GM18870 (cell line): Measurements from ENCODE around the gene RNF40.

Experiments used
- ATAC-seq: cut with Tn5 transposase; IDR thresholded peaks from one replicate; pipeline ENCODE4 v1.9.1; 2021; ENCODE audit warnings: moderate library complexity; ENCODE audit not compliant: unreplicated experiment

Gene RNF40

DNA sequence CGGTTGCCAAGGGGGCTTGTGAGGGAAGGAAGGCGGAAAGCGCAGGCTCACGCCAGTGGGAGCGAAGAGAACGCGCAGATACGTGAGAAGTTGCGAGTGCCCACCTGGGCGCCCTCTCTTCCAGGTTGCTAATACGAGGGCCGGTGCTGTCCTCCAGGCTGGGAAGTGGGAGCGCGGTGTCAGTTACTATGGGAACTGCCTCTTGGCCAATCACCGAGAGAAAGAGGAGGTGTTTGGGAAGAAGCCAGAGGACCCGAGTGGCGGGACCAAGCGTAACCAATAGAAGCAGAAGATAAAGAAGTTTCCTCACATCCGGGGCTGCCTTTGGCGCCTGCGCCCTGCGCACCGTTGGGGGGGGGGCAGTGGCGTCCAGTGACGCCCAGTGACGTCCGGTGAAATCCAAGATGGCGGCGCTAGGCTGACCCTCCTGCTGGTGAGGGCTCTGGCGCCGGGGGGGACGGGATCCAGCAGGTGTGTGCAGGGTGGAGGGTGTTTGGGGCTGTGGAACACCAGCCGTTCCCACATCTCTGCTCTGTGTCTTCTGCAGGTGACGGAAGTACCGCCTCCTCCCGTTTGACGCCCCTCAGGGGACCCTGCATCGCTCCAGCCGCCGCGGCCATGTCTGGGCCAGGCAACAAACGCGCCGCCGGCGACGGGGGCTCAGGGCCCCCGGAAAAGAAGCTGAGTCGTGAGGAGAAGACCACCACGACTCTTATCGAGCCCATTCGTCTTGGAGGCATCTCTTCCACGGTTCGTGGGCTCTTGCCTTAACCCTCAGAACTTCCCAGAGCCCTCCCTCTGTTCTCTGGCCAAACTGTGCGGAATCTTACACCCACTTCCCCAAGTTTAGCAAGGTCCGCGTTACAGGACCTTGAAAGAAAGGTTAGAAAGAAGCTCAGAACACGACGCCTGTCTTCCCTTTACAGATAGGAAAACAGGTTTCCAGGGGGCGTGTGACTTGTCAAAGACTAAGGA is at the start of gene RNF40, which contains the start of gene CFAP119:
TSS of gene RNF40 (plus strand) at position 395 of the 975 bp plus-strand sequence. CDS start at position 619, 224 bp downstream.
TSS of gene CFAP119 (minus strand) at position 135 of the 975 bp plus-strand sequence. CDS start 314 bp downstream, outside the sequence.
- peak; percentile 92 for ATAC-seq

DNA sequence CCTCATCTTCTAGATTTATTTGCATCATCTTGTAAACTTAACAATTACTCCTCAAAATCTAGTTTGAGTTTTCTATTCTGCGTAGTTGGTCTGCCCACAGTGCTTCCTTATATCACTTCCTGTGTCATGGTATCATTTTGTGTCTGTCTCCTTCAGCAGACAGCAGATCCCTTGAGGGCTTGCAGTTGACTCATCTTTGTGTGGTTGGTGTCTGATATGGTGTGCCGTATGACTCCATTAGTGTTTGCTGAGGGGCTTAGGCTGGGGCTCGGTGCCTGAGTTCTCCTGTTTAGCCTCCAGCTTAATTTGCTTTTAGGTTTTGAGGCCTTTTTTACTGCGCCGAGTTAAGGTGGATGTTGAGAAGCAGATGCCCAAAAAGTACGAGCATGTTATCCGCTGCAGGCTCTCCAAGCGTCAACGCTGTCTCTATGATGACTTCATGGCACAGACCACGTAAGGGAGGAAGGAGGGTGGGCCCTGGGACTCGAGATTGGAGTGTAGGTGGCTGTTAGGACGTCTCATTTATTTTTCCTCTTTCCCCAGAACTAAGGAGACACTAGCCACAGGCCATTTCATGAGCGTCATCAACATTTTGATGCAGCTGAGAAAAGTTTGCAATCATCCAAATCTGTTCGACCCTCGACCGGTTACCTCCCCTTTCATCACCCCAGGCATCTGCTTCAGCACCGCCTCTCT is 46.2 kb upstream of the RNF40 start:
- no peak for ATAC-seq

DNA sequence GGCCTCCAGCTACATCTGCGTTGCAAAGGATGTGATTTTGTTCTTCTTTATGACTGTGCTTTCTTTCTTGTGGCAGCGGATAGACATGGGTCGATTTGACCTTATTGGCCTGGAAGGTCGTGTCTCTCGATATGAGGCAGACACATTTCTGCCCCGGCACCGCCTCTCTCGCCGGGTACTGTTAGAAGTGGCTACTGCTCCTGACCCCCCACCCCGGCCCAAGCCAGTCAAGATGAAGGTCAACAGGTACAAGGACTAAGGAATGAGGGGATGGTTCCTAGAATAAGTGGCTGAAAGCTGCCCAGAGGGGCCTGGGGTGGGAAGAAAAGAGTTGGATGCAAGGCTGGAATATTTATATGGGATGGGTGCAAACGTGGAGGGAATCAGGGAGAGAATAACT is 42.0 kb upstream of the RNF40 start:
- ATAC-seq: no peak

DNA sequence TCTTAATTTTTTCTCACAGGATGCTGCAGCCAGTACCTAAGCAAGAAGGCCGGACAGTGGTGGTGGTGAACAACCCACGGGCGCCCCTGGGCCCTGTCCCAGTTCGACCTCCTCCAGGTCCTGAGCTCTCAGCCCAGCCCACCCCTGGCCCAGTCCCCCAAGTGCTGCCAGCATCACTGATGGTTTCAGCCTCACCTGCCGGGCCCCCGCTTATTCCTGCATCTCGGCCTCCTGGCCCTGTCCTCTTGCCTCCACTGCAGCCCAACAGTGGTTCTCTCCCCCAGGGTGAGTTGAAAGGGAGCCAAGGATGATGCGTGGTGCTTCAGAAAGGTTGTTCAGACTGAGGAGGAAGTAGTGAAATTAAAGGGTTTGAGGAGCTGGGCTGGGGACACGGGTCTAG is 41.4 kb upstream of the RNF40 start:
- no peak for ATAC-seq

DNA sequence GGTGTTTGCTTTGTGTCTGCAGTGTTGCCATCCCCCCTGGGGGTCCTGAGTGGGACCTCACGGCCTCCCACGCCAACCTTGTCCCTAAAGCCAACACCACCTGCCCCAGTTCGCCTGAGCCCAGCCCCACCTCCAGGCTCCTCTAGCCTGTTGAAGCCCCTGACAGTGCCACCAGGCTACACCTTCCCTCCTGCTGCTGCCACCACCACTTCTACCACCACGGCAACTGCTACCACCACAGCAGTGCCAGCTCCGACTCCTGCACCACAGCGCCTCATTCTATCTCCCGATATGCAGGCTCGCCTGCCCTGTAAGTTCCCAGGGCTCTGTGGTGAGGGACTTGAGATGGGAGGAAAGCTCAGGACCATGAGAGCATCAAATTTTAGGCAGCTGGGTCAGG is 41.0 kb upstream of the RNF40 start:
- ATAC-seq: no peak

DNA sequence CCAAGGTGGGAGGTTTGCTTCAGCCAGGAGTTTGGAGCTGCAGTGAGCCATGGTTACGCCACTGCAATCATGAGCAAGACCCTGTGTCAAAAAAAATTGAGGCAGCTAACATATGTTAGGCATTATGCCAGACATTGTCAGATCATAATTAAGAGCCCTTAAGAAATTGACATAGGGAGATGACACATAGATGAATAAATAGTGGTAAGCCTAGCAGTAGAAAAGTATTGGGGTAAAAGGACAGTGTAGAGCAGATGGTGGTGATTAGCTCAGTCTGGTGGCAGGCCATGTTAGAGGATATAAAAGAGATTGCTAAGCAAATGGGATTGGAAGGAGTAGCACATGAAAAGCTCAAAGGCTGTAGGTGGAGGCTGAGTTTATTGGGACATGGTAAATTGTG is 40.5 kb upstream of the RNF40 start:
- no peak for ATAC-seq

DNA sequence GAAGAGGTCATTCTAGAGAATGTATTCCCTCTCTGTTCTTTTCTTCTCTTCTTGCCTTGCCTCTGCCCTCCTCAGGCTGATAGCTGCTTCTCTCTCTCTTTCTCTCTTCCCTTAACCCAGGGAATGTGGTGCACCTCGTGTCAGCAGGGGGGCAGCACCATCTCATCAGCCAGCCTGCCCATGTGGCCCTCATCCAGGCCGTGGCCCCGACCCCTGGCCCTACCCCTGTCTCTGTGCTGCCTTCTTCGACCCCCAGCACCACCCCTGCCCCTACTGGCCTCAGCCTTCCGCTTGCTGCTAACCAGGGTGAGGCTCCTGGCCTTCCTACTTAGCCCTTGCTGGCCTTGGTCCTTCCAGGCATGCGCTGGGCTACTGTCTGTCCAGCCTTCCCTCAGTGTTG is 39.7 kb upstream of the RNF40 start:
- ATAC-seq: no peak

DNA sequence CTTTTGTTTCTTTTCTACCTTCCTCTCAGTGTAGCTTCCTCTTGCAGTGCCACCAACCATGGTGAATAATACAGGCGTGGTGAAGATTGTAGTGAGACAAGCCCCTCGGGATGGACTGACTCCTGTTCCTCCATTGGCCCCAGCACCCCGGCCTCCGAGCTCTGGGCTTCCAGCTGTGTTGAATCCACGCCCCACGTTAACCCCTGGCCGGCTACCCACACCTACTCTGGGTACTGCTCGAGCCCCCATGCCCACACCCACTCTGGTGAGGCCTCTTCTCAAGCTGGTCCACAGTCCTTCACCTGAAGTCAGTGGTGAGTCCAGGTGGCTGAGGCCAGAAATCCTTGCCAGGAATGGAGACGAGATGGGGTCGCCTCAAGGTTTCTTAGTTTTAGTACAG is 39.2 kb upstream of the RNF40 start:
- no peak for ATAC-seq

DNA sequence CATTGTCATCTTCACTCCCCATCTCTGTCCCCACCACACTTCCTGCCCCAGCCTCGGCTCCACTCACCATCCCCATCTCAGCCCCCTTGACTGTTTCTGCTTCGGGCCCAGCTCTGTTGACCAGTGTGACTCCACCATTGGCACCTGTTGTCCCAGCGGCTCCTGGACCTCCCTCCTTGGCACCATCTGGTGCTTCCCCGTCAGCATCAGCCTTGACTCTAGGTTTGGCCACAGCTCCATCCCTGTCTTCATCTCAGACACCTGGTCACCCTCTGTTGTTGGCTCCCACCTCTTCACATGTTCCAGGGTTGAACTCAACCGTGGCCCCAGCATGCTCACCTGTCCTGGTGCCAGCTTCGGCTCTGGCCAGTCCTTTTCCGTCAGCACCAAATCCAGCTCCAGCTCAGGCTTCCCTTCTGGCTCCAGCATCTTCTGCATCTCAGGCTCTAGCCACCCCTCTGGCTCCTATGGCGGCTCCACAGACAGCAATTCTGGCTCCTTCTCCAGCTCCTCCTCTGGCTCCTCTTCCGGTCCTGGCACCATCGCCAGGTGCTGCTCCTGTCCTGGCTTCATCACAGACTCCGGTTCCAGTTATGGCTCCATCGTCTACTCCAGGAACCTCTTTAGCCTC is 38.3 kb upstream of the RNF40 start:
- no peak for ATAC-seq

DNA sequence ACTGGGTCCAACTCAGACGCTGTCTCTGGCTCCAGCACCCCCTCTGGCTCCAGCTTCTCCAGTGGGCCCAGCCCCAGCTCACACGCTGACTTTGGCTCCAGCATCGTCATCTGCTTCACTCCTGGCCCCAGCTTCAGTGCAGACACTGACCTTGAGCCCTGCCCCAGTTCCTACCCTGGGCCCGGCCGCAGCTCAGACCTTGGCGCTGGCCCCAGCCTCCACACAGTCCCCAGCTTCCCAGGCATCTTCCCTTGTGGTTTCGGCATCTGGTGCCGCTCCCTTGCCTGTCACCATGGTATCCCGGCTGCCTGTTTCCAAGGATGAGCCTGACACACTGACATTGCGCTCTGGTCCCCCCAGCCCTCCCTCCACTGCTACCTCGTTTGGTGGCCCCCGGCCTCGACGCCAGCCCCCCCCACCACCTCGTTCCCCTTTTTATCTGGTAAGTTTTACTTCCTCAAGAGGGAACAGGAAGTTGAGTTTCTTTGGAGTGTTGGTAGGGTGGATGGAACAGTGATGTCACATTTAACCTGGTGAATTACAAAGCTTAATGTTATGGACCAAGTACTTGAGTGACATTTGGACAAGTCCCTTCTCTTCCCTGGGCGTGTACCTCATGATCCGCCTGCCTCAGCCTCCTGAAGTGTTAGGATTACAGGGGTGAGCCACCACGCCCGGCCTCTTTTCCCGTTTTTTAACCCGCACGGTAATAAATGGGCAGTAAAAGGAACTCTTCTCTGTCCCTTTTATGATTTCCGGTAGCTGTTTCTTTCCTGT is 37.3 kb upstream of the RNF40 start:
- no peak for ATAC-seq

DNA sequence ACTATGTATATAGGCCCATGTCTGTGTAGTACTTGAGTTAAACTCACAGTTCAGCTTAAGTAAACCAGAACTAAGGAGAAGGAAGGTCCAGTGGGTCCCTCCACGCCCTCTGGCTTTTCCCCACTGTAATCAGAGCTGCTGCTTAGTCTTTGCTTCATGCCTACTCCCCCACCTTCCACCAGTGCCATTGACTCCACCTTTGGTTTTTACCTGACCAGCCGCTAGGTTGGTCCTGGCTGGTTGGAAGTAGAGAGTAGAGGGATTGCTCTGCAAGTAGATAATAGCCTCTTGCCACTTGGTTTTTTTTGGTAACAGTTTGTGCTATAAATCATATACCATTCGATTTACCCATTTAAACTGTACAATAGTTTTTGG is 36.7 kb upstream of the RNF40 start:
- no peak for ATAC-seq

DNA sequence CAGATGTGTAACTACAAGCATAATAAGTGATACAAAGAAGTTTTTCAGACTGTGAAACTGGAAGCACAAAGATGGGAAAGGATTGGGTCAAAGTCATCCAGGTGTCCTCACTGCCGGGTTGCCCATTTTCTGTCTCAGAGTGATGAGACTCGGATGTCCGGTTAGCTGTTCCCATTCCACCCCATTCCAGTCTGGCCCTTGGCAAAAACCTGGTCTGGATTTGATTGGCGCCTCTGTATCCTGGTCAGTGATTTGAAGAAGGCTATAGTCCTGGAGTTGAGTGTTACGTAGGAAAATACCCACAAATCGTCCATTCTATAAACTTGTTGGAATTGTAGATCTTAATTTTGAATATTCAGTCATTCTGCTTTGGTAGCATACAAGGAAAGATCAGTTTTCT is 33.8 kb upstream of the RNF40 start:
- ATAC-seq: no peak

DNA sequence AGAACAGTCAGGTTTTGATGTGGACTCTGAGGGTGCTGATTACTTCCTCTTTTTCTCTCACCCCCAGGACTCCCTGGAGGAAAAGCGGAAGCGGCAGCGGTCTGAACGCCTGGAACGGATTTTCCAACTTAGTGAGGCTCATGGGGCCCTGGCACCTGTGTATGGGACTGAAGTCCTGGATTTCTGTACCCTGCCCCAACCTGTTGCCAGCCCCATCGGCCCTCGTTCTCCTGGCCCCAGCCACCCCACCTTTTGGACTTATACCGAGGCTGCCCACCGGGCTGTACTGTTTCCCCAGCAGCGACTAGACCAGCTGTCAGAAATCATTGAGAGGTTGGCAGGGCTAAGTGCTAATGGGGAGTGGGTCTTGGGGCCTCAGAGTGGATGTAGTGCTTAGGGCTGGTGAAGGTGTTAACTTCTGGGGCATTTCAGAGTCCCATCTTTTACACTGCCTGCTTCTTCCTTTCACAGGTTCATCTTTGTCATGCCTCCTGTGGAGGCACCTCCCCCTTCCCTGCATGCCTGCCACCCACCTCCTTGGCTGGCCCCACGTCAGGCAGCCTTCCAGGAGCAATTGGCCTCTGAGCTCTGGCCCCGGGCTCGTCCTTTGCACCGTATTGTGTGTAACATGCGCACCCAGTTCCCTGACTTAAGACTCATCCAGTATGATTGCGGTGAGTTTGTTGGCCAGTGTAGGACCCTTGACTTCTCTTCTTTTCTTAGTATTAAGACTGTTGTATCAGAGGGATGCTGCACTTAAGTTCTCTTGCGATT is 33.0 kb upstream of the RNF40 start:
- no peak for ATAC-seq

DNA sequence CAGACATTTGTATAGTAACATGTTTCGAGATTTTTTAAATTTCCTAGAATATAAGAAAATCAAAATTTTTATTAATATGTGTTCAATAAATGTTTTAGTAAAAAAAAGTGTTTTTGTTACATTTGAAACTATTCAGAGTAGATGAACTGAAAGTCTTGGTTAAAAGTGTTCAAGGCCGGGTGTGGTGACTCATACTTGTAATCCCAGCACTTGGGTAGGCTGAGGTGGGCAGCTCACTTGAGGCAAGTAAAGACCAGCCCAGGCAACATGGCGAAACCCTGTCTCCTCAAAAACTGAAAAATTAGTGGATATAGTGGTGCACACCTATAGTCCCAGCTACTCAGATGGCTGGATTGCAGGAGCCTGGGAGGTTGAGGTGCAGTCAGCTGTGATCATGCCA is 30.7 kb upstream of the RNF40 start:
- no peak for ATAC-seq

DNA sequence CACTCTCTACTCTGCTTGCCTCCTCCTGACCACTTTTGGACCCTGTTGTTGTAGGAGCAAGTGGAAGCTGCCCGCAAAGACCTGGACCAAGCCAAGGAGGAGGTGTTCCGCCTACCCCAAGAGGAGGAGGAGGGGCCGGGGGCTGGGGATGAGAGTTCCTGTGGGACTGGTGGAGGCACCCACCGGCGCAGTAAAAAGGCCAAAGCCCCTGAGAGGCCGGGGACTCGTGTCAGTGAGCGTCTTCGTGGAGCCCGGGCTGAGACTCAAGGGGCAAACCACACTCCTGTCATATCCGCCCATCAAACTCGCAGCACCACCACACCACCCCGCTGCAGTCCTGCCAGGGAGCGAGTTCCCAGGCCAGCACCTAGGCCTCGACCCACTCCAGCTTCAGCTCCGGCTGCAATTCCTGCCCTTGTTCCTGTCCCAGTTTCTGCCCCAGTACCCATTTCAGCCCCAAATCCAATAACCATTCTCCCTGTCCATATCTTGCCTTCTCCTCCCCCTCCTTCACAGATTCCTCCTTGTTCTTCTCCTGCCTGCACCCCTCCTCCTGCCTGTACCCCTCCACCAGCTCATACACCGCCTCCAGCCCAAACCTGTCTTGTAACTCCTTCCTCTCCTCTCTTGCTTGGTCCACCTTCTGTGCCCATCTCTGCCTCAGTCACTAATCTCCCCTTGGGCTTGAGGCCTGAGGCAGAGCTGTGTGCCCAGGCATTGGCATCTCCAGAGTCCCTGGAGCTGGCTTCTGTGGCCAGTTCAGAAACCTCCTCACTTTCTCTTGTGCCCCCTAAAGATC is 24.9 kb upstream of the RNF40 start:
- no peak for ATAC-seq

DNA sequence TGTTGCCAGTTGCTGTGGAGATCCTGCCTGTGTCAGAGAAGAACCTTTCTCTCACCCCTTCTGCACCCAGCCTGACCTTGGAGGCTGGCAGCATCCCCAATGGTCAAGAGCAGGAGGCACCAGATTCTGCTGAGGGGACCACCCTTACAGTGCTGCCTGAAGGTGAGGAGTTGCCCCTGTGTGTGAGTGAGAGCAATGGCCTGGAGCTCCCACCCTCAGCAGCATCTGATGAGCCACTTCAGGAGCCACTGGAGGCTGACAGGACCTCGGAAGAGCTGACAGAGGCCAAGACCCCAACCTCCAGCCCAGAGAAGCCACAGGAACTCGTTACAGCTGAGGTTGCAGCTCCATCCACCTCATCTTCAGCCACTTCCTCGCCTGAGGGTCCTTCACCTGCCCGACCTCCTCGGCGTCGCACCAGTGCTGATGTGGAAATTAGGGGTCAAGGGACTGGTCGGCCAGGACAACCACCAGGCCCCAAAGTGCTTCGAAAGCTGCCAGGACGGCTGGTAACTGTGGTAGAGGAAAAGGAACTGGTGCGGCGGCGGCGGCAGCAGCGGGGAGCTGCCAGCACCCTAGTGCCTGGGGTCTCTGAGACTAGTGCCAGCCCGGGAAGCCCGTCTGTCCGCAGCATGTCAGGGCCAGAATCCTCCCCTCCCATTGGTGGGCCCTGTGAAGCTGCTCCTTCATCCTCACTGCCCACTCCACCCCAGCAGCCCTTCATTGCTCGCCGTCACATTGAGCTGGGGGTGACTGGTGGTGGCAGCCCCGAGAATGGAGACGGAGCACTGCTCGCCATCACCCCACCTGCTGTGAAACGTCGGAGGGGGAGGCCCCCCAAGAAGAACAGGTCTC is 24.1 kb upstream of the RNF40 start:
- no peak for ATAC-seq

DNA sequence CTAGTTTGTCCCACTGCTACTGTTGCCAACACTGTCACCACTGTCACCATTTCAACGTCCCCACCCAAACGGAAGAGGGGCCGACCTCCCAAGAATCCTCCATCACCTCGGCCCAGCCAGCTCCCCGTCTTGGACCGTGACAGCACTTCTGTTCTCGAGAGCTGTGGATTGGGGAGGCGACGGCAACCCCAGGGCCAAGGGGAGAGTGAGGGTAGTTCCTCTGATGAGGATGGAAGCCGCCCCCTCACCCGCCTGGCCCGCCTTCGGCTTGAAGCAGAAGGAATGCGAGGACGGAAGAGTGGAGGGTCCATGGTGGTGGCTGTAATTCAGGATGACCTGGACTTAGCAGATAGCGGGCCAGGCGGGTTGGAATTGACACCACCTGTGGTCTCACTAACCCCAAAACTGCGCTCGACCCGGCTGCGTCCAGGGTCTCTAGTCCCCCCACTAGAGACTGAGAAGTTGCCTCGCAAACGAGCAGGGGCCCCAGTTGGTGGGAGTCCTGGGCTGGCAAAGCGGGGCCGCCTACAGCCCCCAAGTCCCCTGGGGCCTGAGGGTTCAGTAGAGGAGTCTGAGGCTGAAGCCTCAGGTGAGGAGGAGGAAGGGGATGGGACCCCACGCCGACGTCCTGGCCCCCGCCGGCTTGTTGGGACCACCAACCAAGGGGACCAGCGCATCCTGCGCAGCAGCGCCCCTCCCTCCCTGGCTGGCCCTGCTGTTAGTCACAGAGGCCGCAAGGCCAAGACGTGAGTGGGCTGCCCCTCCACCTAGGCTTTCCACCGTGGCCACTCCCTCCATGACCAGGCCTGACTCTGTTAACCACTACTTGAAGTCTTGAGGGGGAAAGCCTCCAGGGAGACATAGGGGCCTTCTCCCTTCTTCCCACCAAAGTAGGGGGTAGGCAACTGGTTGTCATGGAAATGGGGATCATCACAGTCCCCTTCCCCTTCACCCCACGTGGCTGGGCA is 22.9 kb upstream of the RNF40 start:
- no peak for ATAC-seq
